ENCODE data around the gene TMED7.

Gene TMED7

GRCh38 chr5:115579216-115579615 is 46.6 kb downstream of the TMED7 start:
- DNase-seq, result no peak

- DNase-seq, result no peak
Measured at GRCh38 chr5:115578657-115579056, 47.2 kb downstream of the TMED7 start.

- no peak for DNase-seq
Measured at GRCh38 chr5:115577741-115578140, 48.1 kb downstream of the TMED7 start.

GRCh38 chr5:115577329-115577728 is 48.5 kb downstream of the TMED7 start:
- no peak for DNase-seq

GRCh38 chr5:115575167-115576070 is 50.4 kb downstream of the TMED7 start:
- DNase-seq, result no peak

GRCh38 chr5:115573133-115573532 is 52.7 kb downstream of the TMED7 start:
- DNase-seq, result no peak

- no peak for DNase-seq
Measured at GRCh38 chr5:115571441-115571878, 54.4 kb downstream of the TMED7 start.

- no peak for DNase-seq
Measured at GRCh38 chr5:115568668-115569067, 57.2 kb downstream of the TMED7 start.

- DNase-seq, result no peak
Measured at GRCh38 chr5:115565233-115565632, 60.6 kb downstream of the TMED7 start.

All from T-helper 1 cell (primary cell).